Measurements from ENCODE around the gene LGALS1. TPM values are rescaled to one million over a fixed set of nuclear protein-coding genes. Genes with fewer than 3 reads are reported as not detected.

The LGALS1 gene
- polyA plus RNA-seq, 1 donor (not counting 4 experiments of a cell fraction or from before 2014, with no cell fraction given): 2,086 TPM

DNA sequence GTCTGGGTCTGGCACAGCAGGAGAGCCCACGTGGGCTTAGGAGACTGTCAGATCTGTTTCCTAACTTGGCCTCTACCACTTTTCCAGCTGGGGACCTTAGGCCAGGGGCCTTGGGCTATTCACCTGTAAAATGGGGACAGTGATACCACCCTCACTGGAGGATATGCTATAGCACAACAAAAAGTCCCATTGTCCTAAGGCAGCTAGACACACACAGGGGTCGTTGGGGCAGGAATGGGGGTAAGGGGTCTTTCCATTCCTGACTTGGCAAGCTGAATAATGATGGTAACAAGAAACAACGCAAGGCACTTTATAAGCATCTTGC lies 38.5 kb upstream of the LGALS1 start:
- FAIRE-seq (no peak), DNase-seq (ENCODE audit: low read depth, low spot score) (no peak)
- H4K20me1 ChIP-seq (ENCODE audit: control insufficient read depth, extremely low read depth, insufficient read depth, low read length): peaks cover 4% of the 10 kb centered on the region
- H3K27me3 ChIP-seq (ENCODE audit: control insufficient read depth, extremely low read depth, insufficient read depth, low read length): no peaks in the 10 kb centered on the region
- no peak overlapping the region for H3K4me2 ChIP-seq (ENCODE audit: control insufficient read depth, extremely low read depth, insufficient read depth, low read depth, low read length)
- peaks cover 31% of the 10 kb centered on the region for H3K4me1 ChIP-seq (ENCODE audit: control insufficient read depth, extremely low read depth, insufficient read depth, low read length)
- H3K9ac ChIP-seq (ENCODE audit: control insufficient read depth, extremely low read depth, insufficient read depth, low read length): no peak overlapping the region
- no peak for TF ChIP-seq EZH2 (IDR thresholded peaks at IDR 0.05; ENCODE audit: low read length)
- TF ChIP-seq, protein P1, sequence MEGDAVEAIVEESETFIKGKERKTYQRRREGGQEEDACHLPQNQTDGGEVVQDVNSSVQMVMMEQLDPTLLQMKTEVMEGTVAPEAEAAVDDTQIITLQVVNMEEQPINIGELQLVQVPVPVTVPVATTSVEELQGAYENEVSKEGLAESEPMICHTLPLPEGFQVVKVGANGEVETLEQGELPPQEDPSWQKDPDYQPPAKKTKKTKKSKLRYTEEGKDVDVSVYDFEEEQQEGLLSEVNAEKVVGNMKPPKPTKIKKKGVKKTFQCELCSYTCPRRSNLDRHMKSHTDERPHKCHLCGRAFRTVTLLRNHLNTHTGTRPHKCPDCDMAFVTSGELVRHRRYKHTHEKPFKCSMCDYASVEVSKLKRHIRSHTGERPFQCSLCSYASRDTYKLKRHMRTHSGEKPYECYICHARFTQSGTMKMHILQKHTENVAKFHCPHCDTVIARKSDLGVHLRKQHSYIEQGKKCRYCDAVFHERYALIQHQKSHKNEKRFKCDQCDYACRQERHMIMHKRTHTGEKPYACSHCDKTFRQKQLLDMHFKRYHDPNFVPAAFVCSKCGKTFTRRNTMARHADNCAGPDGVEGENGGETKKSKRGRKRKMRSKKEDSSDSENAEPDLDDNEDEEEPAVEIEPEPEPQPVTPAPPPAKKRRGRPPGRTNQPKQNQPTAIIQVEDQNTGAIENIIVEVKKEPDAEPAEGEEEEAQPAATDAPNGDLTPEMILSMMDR (optimal IDR thresholded peaks at IDR 0.05 in 1 of 3, IDR thresholded peaks at IDR 0.05 in 1 of 3, conservative IDR thresholded peaks at IDR 0.05 in 1 of 3; ENCODE audit: extremely low read depth in 1 of 3, insufficient read depth in 2 of 3, low read length in 3 of 3): no peak
- no peaks in the 10 kb centered on the region for H3K9me3 ChIP-seq (ENCODE audit: control insufficient read depth, low read depth, low read length)
- no peak overlapping the region for H3K4me3 ChIP-seq (ENCODE audit: control insufficient read depth in 2 of 3, extremely low read depth in 1 of 3, insufficient read depth in 2 of 3, low read depth in 1 of 3, low read length in 3 of 3)
- H3K27ac ChIP-seq (ENCODE audit: control insufficient read depth, insufficient read depth, low read length): no peak overlapping the region
- H3K36me3 ChIP-seq (ENCODE audit: control insufficient read depth in 2 of 2, extremely low read depth in 1 of 2, insufficient read depth in 2 of 2, low read length in 2 of 2): peaks cover 5 to 9% of the 10 kb centered on the region in 2 experiments
- no peaks in the 10 kb centered on the region for H3K9me1 ChIP-seq (ENCODE audit: control insufficient read depth, extremely low read depth, insufficient read depth, low read length)
- H3K79me2 ChIP-seq (ENCODE audit: control insufficient read depth, insufficient read depth, low read length): peaks cover 13% of the 10 kb centered on the region
- H2AFZ ChIP-seq (ENCODE audit: control insufficient read depth, low read length): no peak overlapping the region
- dilution Hi-C loops (cut with MboI; ENCODE audit: extremely low pct_ligation_motif_present, low sequenced_read_pairs): no loop called here

GRCh38 chr22:37638391-37639069 lies 36.9 kb upstream of the LGALS1 start:
- peak overlapping the region in 2 of 3 experiments; percentile 82 to 87 for H3K4me3 ChIP-seq (ENCODE audit: control insufficient read depth in 2 of 3, extremely low read depth in 1 of 3, insufficient read depth in 2 of 3, low read depth in 1 of 3, low read length in 3 of 3)

More at GRCh38 chr22:37638391-37639069, 36.9 kb upstream of the LGALS1 start:
- Histone ChIP-seq H3K9me3 (ENCODE audit: control insufficient read depth, low read depth, low read length) (no peaks in the 10 kb centered on the region), H3K4me2 (ENCODE audit: control insufficient read depth, extremely low read depth, insufficient read depth, low read depth, low read length) (peak overlapping the region; percentile 81), H4K20me1 (ENCODE audit: control insufficient read depth, extremely low read depth, insufficient read depth, low read length) (peaks cover 4% of the 10 kb centered on the region), H3K9ac (ENCODE audit: control insufficient read depth, extremely low read depth, insufficient read depth, low read length) (peak overlapping the region; percentile 63), H3K36me3 (ENCODE audit: control insufficient read depth in 2 of 2, extremely low read depth in 1 of 2, insufficient read depth in 2 of 2, low read length in 2 of 2) (peaks cover 15 to 22% of the 10 kb centered on the region in 2 experiments), H2AFZ (ENCODE audit: control insufficient read depth, low read length) (no peak overlapping the region), H3K27ac (ENCODE audit: control insufficient read depth, insufficient read depth, low read length) (peak overlapping the region; percentile 4), H3K4me1 (ENCODE audit: control insufficient read depth, extremely low read depth, insufficient read depth, low read length) (peaks cover 37% of the 10 kb centered on the region), H3K27me3 (ENCODE audit: control insufficient read depth, extremely low read depth, insufficient read depth, low read length) (no peaks in the 10 kb centered on the region), H3K9me1 (ENCODE audit: control insufficient read depth, extremely low read depth, insufficient read depth, low read length) (no peaks in the 10 kb centered on the region), H3K79me2 (ENCODE audit: control insufficient read depth, insufficient read depth, low read length) (peaks cover 17% of the 10 kb centered on the region)
- no peak for TF ChIP-seq EZH2 (IDR thresholded peaks at IDR 0.05; ENCODE audit: low read length)
- TF ChIP-seq, protein P1 (optimal IDR thresholded peaks at IDR 0.05 in 1 of 3, IDR thresholded peaks at IDR 0.05 in 1 of 3, conservative IDR thresholded peaks at IDR 0.05 in 1 of 3; ENCODE audit: extremely low read depth in 1 of 3, insufficient read depth in 2 of 3, low read length in 3 of 3): peak in 2 of 3 experiments; percentile 5 to 21
- dilution Hi-C loops (cut with MboI; ENCODE audit: extremely low pct_ligation_motif_present, low sequenced_read_pairs): no loop called here
- peak; percentile 59 for FAIRE-seq
- DNase-seq (ENCODE audit: low read depth, low spot score): no peak

All from keratinocyte (primary cell).